ENCODE measurements around the gene NFE2. TPM values are rescaled to one million over a fixed set of nuclear protein-coding genes. Genes with fewer than 3 reads are reported as not detected.
"Not testable (repeated sequence)": the region's sequence is repeated elsewhere in the genome, so short reads cannot be mapped to it uniquely, and the experiment has no call there.

Gene NFE2
- total and polyA plus RNA-seq, 4 experiments from 2014 or later, result 0.25 TPM; not detected in 3

GRCh38 chr12:54328595-54329337, 28.0 kb upstream of the NFE2 start:
- H3K9me3 ChIP-seq (ENCODE audit: control insufficient read depth in 1 of 2, low read length in 2 of 2), result no peaks in the 10 kb centered on the region
- intact Hi-C loops (cut with micrococcal nuclease), result no loop called here
- no peak overlapping the region for H3K27ac ChIP-seq (ENCODE audit: low read depth, low read length)
- peak overlapping the region in 6 of 7 donors; percentile 43 to 89 (median 71) for H3K27ac Mint-ChIP-seq
- no peak for DNase-seq
- ChIA-PET CTCF (ENCODE audit: partially characterized antibody) (interaction anchor here (1.5 to 9.9 kb wide), 4 partner anchors 7 to 77 kb away, joined by 5 to 101 read pairs (median 8); no protein-coding TSS in a partner anchor), POLR2A (ENCODE audit: partially characterized antibody) (interaction anchor here (0.6 kb wide), 1 partner anchor 48 kb away, joined by 3 read pairs; the partner anchor contains the start of gene HNRNPA1)
- no peaks in the 10 kb centered on the region for H3K36me3 ChIP-seq (ENCODE audit: insufficient read depth, low read length)
- peak overlapping the region in 5 of 8 donors; percentile 17 to 75 (median 29) for H3K4me3 Mint-ChIP-seq
- no peak overlapping the region for H3K4me3 ChIP-seq (ENCODE audit: low read length in 2 of 2)
- no peaks in the 10 kb centered on the region for H3K27me3 ChIP-seq (ENCODE audit: insufficient read depth, low read length)
- H3K9me3 Mint-ChIP-seq, result peaks cover 0 to 2% (median 0%) of the 10 kb centered on the region in 8 donors
- peaks cover 43 to 81% (median 62%) of the 10 kb centered on the region in 4 donors for H3K4me1 Mint-ChIP-seq
- no peaks in the 10 kb centered on the region for H3K27me3 Mint-ChIP-seq
- peaks cover 0 to 10% of the 10 kb centered on the region in 2 donors for H3K36me3 Mint-ChIP-seq
- peaks cover 73% of the 10 kb centered on the region for H3K4me1 ChIP-seq (ENCODE audit: insufficient read depth, low read length)

- ChIA-PET CTCF (ENCODE audit: partially characterized antibody) (interaction anchor here (0.6 to 9.9 kb wide), 25 partner anchors 9 to 109 kb away, joined by 3 to 101 read pairs (median 8); partner anchors contain the start of genes CBX5, HNRNPA1 and NFE2), POLR2A (ENCODE audit: partially characterized antibody) (interaction anchor here (0.8 to 4.3 kb wide), 14 partner anchors 8 to 172 kb away, joined by 3 to 69 read pairs (median 6); partner anchors contain the start of genes CBX5, HNRNPA1, NCKAP1L and NFE2)
- peak overlapping the region; percentile 93 to 99 (median 98) for H3K27ac Mint-ChIP-seq
- H3K36me3 ChIP-seq (ENCODE audit: insufficient read depth, low read length); H3K9me3 Mint-ChIP-seq; DNase-seq; H3K27me3 ChIP-seq (ENCODE audit: insufficient read depth, low read length); H3K9me3 ChIP-seq (ENCODE audit: control insufficient read depth in 1 of 2, low read length in 2 of 2); H3K27me3 Mint-ChIP-seq; H3K36me3 Mint-ChIP-seq: not testable (repeated sequence)
- H3K4me1 Mint-ChIP-seq, result peaks cover 33 to 55% (median 45%) of the 10 kb centered on the region in 4 donors
- H3K4me3 Mint-ChIP-seq, result peak overlapping the region; percentile 94 to 100 (median 98)
- H3K4me1 ChIP-seq (ENCODE audit: insufficient read depth, low read length), result peaks cover 52% of the 10 kb centered on the region
- intact Hi-C loops (cut with micrococcal nuclease), result loop anchor here (1.0 to 2.0 kb wide), 2 partner anchors 34 to 43 kb away; no protein-coding TSS in a partner anchor
- H3K4me3 ChIP-seq (ENCODE audit: low read length in 2 of 2), result peak overlapping the region; percentile 92 to 93
- peak overlapping the region; percentile 86 for H3K27ac ChIP-seq (ENCODE audit: low read depth, low read length)
These were observed 24.8 kb upstream of the NFE2 start for GRCh38 chr12:54325442-54326109.

- peaks cover 0 to 2% (median 0%) of the 10 kb centered on the region in 8 donors for H3K9me3 Mint-ChIP-seq
- peak within 1 kb of the TSS; percentile 94 to 100 (median 98) for H3K4me3 Mint-ChIP-seq
- peaks cover 44% of the 10 kb centered on the region for H3K4me1 ChIP-seq (ENCODE audit: insufficient read depth, low read length)
- H3K36me3 ChIP-seq (ENCODE audit: insufficient read depth, low read length), result no peaks in the 10 kb centered on the region
- intact Hi-C loops (cut with micrococcal nuclease), result loop anchor here (1.0 to 2.0 kb wide), 4 partner anchors 34 to 74 kb away; partner anchors contain the start of genes CBX5 and HNRNPA1
- H3K27me3 Mint-ChIP-seq, result no peaks in the 10 kb centered on the region
- H3K36me3 Mint-ChIP-seq, result peaks cover 0 to 6% of the 10 kb centered on the region in 2 donors
- H3K9me3 ChIP-seq (ENCODE audit: control insufficient read depth in 1 of 2, low read length in 2 of 2), result no peaks in the 10 kb centered on the region
- H3K27ac ChIP-seq (ENCODE audit: low read depth, low read length), result peak within 1 kb of the TSS; percentile 86
- CTCF ChIA-PET (ENCODE audit: partially characterized antibody), result interaction anchor here (0.6 to 9.9 kb wide), 29 partner anchors 8 to 1716 kb away, joined by 3 to 101 read pairs (median 7); partner anchors contain the start of genes CBX5, HNRNPA1 and NFE2
- peak within 1 kb of the TSS; percentile 92 to 93 for H3K4me3 ChIP-seq (ENCODE audit: low read length in 2 of 2)
- POLR2A ChIA-PET (ENCODE audit: partially characterized antibody), result interaction anchor here (0.7 to 4.3 kb wide), 19 partner anchors 9 to 173 kb away, joined by 3 to 69 read pairs (median 5); partner anchors contain the start of genes CBX5, HNRNPA1, NCKAP1L and NFE2
- H3K4me1 Mint-ChIP-seq, result peaks cover 28 to 47% (median 38%) of the 10 kb centered on the region in 4 donors
- H3K27ac Mint-ChIP-seq, result peak within 1 kb of the TSS; percentile 93 to 99 (median 98)
- peak; percentile 93 to 99 (median 95) for DNase-seq
- no peaks in the 10 kb centered on the region for H3K27me3 ChIP-seq (ENCODE audit: insufficient read depth, low read length)
These were observed 24.0 kb upstream of the NFE2 start, which contains the start of gene COPZ1 for GRCh38 chr12:54324617-54325441. TSS of gene COPZ1 (plus strand) at chr12:54325131. CDS start at chr12:54325164, 33 bp downstream.

- peaks cover 10 to 18% (median 15%) of the 10 kb centered on the region in 4 donors for H3K4me1 Mint-ChIP-seq
- peaks cover 0 to 5% of the 10 kb centered on the region in 2 donors for H3K36me3 Mint-ChIP-seq
- no peaks in the 10 kb centered on the region for H3K27me3 Mint-ChIP-seq
- peaks cover 0 to 2% (median 0%) of the 10 kb centered on the region in 8 donors for H3K9me3 Mint-ChIP-seq
- no peak overlapping the region for H3K4me3 Mint-ChIP-seq
- H3K4me3 ChIP-seq (ENCODE audit: low read length in 2 of 2), result no peak overlapping the region
- H3K4me1 ChIP-seq (ENCODE audit: insufficient read depth, low read length), result peaks cover 15% of the 10 kb centered on the region
- ChIA-PET POLR2A (ENCODE audit: partially characterized antibody) (no interaction called here), CTCF (ENCODE audit: partially characterized antibody) (interaction anchor here (1.5 to 9.9 kb wide), 2 partner anchors 14 to 28 kb away, joined by 5 to 101 read pairs; no protein-coding TSS in a partner anchor)
- no peak for DNase-seq
- H3K27me3 ChIP-seq (ENCODE audit: insufficient read depth, low read length), result no peaks in the 10 kb centered on the region
- no peak overlapping the region for H3K27ac Mint-ChIP-seq
- no peaks in the 10 kb centered on the region for H3K9me3 ChIP-seq (ENCODE audit: control insufficient read depth in 1 of 2, low read length in 2 of 2)
- H3K36me3 ChIP-seq (ENCODE audit: insufficient read depth, low read length), result no peaks in the 10 kb centered on the region
- intact Hi-C loops (cut with micrococcal nuclease), result no loop called here
- no peak overlapping the region for H3K27ac ChIP-seq (ENCODE audit: low read depth, low read length)
These were observed 20.5 kb upstream of the NFE2 start for GRCh38 chr12:54321363-54321762.

GRCh38 chr12:54312309-54312708, 11.5 kb upstream of the NFE2 start:
- H3K27ac ChIP-seq (ENCODE audit: low read depth, low read length); POLR2A ChIA-PET (ENCODE audit: partially characterized antibody); H3K36me3 ChIP-seq (ENCODE audit: insufficient read depth, low read length); H3K4me1 Mint-ChIP-seq; H3K27me3 ChIP-seq (ENCODE audit: insufficient read depth, low read length); H3K27me3 Mint-ChIP-seq; intact Hi-C loops (cut with micrococcal nuclease); H3K9me3 ChIP-seq (ENCODE audit: control insufficient read depth in 1 of 2, low read length in 2 of 2); H3K4me3 ChIP-seq (ENCODE audit: low read length in 2 of 2); H3K36me3 Mint-ChIP-seq; H3K4me3 Mint-ChIP-seq; H3K4me1 ChIP-seq (ENCODE audit: insufficient read depth, low read length); H3K27ac Mint-ChIP-seq; DNase-seq; H3K9me3 Mint-ChIP-seq: not testable (repeated sequence)
- CTCF ChIA-PET (ENCODE audit: partially characterized antibody), result interaction anchor here (0.6 to 1.3 kb wide), 3 partner anchors 10 to 301 kb away, joined by 3 read pairs; no protein-coding TSS in a partner anchor

- peaks cover 3 to 11% (median 9%) of the 10 kb centered on the region in 4 donors for H3K4me1 Mint-ChIP-seq
- no peaks in the 10 kb centered on the region for H3K36me3 Mint-ChIP-seq
- H3K27ac Mint-ChIP-seq, result no peak overlapping the region
- H3K9me3 Mint-ChIP-seq, result no peaks in the 10 kb centered on the region
- CTCF ChIA-PET (ENCODE audit: partially characterized antibody), result interaction anchor here (1.0 to 2.7 kb wide), 3 partner anchors 11 to 46 kb away, joined by 3 to 12 read pairs (median 3); partner anchors contain the start of gene NFE2
- DNase-seq, result no peak
- Histone ChIP-seq H3K27me3 (ENCODE audit: insufficient read depth, low read length) (no peaks in the 10 kb centered on the region), H3K36me3 (ENCODE audit: insufficient read depth, low read length) (no peaks in the 10 kb centered on the region), H3K27ac (ENCODE audit: low read depth, low read length) (no peak overlapping the region), H3K9me3 (ENCODE audit: control insufficient read depth in 1 of 2, low read length in 2 of 2) (no peaks in the 10 kb centered on the region), H3K4me3 (ENCODE audit: low read length in 2 of 2) (no peak overlapping the region), H3K4me1 (ENCODE audit: insufficient read depth, low read length) (peaks cover 7% of the 10 kb centered on the region)
- POLR2A ChIA-PET (ENCODE audit: partially characterized antibody), result interaction anchor here (0.8 kb wide), 1 partner anchor 19 kb away, joined by 3 read pairs; no protein-coding TSS in a partner anchor
- H3K4me3 Mint-ChIP-seq, result no peak overlapping the region
- intact Hi-C loops (cut with micrococcal nuclease), result no loop called here
- H3K27me3 Mint-ChIP-seq, result peaks cover 1 to 4% of the 10 kb centered on the region in 2 donors
These were observed 10.2 kb upstream of the NFE2 start for GRCh38 chr12:54311051-54311450.
